HG03175 (cell line): Measurements from ENCODE around the gene EXT2.

Source experiments
- ATAC-seq: cut with Tn5 transposase; IDR thresholded peaks from one replicate; pipeline ENCODE4 v1.9.1; 2021; ENCODE audit warnings: mild to moderate bottlenecking, moderate library complexity; ENCODE audit not compliant: unreplicated experiment

EXT2 gene

DNA sequence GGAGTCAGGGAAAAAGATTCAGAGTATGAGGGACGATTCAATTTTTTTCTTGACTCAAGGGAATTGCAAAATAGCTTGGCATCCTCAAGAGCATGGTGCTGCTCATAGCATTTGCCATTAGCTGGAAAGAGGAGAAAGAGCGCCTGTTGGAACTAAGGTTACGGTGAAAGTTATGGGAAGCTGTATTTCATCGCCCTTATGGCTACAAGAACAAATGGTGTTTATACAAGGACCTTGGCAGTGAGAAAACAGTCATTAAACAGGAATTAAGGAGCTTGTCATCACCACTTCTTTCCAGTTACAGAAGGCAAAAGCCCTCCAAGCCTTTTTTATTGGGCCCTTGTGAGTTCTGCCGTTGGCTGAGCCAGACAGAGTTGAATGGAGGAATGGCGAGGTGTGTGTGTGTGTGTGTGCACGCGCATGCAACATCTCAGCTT lies 140.3 kb downstream of the EXT2 start:
- ATAC-seq = no peak

DNA sequence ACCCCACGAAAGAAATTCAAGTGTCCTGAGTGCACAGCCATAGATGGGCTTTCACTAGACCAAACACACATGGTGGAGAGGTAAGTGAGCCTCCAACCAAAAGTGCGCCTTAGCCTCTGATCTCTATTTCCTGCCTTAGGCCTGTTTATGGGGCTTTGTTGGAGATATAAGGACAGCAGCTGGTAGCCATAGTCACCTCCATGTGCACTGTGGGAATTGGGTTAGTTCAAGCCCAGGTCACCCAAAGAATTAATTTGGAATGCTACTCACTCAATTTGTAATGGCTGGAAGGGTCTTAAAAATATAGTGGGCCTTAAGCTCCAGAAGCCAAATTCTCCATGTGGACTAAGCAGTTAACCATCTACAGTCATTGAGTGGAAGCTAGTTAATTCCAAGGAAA lies 140.8 kb downstream of the EXT2 start:
- ATAC-seq = no peak

DNA sequence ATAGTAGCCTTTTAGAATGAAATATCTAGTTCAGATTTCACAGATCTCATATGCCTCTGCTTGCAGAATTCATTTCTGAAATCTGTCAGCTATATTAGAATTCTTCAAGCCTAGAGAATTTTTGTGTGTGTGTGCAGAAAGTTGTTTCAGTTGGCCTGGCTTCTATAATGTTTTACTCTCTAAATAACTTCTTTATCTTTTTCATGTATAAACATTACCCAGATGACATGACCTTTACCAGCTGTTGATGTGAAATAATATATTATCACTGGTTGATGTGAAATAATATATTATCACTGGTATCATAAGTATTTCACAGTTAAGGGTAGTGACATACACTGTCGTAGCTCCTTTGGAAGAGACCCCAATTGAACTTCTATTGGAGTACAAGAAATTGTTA lies 141.7 kb downstream of the EXT2 start:
- ATAC-seq = no peak

DNA sequence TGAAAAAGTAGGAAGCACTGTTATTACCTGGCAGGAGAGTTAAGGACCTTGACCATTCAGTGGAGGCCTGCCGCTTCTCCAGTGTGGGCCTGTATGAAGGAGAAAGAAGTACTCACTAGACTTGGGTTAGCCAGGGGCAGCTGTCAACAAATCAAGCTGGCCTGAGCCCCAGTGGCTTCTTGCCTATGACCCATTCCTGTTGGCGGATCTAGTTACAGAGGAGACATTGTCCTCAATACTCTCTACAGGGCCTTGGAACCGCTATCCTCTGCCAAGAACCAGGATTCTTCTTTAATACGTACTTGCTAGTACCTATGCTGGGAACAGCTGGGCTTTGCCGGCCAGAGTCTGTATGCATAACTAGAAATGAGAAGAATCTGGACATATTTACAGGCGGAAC lies 146.4 kb downstream of the EXT2 start:
- ATAC-seq = no peak

DNA sequence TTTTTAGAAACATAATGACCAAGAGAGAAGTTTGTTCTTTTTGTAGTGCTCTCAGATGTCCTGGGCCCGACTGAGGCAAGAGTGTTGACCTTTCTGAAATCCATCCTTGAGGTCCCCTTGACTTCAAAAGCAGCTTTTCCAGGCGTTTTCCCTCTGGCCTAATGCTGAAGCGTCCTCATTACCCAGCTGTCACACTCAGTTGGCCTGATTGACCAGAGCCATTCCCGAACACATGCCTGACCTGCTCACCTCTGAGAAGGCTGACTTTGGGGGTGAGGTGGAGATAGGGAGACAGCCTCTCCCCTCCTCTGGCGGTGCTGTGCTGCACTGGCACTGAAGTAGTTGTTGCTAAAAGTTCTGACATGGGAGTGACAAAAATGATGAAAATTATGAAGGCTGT lies 147.6 kb downstream of the EXT2 start:
- no peak for ATAC-seq

DNA sequence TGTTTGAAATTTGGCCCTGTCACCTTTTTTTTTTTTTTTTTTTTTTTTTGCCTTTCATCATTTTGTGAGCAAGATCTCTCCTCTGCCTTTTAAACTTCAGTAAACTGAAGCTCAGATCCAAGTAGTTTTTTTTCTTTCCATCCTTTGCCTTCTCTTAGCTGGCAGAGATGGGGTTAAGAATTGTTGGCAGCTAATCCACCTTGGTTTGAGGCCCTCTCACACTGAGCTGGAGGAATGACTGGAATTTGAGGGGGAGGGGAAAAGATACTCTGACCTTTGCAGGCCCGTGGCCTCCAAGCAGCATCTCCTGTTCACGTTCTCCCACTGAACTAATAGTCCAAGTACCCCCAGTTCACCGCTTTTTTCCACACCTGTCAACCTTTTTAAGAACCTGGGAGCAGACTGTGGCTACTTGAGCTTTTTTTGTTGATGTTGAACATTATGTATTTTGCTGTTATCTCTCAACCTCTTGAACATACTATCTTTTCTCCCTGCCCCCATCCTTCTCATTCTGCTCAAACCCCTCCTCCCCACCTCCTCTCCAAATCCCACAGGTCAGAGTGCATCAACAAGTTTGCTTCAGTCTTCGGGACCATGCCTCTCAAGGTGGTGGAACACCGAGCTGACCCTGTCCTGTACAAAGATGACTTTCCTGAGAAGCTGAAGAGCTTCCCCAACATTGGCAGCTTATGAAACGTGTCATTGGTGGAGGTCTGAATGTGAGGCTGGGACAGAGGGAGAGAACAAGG lies 148.3 kb downstream of the EXT2 start:
- no peak for ATAC-seq

DNA sequence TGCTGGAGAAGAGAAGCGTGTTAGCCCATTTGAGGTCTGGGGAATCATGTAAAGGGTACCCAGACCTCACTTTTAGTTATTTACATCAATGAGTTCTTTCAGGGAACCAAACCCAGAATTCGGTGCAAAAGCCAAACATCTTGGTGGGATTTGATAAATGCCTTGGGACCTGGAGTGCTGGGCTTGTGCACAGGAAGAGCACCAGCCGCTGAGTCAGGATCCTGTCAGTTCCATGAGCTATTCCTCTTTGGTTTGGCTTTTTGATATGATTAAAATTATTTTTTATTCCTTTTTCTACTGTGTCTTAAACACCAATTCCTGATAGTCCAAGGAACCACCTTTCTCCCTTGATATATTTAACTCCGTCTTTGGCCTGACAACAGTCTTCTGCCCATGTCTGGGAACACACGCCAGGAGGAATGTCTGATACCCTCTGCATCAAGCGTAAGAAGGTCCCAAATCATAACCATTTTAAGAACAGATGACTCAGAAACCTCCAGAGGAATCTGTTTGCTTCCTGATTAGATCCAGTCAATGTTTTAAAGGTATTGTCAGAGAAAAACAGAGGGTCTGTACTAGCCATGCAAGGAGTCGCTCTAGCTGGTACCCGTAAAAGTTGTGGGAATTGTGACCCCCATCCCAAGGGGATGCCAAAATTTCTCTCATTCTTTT lies 149.3 kb downstream of the EXT2 start:
- no peak for ATAC-seq

DNA sequence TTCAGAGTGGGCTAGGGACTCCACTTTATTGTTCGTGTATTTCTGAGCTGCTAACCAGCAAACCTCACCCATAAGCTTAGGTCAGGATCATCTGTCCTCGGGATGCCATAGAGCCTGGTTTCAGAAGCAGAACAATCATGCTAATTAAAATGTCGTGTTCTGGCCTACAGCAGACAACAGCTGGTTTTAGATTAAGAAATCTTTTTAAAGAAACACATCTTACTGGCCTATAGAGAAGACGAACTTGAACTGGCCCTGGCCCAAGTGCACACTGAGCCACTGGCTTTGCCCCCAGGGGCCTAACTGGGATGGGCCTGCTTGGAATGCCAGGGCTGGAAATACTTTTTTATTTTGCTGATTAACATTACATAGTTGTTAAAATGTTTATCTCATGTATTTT lies 151.2 kb downstream of the EXT2 start:
- no peak for ATAC-seq

DNA sequence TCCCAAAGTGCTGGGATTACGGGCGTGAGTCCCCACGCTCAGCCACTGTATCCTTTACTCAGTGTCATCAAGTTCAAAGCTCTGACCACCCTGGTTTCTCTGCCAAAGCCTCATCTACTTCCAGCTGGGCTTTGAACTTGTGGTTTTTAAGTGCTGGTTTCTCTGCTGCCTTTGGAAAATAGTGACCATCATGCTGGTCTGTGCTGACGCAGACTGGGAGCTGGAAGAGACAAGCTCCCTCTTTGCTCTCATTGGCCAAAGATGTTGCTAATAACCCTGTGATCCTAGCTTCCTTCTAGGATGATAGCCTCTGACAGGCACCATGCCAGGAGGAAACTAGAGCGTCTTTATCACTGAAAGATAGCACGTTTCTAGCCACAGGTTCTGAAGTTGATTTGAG lies 152.0 kb downstream of the EXT2 start:
- no peak for ATAC-seq

DNA sequence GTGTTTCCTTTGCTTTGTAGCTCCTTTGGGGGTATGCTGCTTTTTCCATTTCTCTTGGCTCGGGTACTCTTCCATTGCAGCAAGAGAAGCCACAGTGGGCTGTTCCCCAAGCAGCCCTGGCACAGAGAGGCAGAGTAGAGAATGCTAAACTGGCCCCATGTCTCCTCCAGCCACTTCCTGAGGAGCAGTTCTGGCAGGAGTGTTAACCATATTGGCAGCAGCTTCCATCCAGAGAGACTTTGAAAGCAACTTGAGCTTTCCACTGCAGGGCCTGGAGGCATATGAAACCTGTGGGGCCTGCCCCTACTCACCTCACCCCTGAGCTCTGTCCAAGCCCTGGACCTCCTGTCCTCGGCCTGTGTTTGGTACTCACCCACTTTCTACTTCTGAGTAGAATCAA lies 152.6 kb downstream of the EXT2 start:
- no peak for ATAC-seq

DNA sequence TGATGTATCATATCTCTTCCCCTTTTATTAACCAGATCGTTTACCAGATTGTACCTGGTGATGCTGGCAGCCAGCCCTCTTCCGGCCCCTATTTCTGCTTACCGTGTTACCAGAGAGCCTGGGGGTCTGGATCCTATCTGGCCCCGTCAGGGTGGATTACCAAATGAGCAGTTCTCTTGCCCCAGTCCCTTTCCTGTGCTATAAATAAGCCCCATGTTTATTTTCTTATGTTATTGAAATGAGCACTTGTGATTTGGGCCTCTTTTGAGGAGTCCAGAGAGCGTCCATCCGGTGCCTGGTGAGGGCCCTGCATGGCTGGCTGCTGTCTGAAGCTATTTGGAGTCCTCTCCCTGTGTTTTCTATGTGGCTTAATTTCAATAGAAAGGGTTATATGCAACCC lies 154.9 kb downstream of the EXT2 start:
- no peak for ATAC-seq

DNA sequence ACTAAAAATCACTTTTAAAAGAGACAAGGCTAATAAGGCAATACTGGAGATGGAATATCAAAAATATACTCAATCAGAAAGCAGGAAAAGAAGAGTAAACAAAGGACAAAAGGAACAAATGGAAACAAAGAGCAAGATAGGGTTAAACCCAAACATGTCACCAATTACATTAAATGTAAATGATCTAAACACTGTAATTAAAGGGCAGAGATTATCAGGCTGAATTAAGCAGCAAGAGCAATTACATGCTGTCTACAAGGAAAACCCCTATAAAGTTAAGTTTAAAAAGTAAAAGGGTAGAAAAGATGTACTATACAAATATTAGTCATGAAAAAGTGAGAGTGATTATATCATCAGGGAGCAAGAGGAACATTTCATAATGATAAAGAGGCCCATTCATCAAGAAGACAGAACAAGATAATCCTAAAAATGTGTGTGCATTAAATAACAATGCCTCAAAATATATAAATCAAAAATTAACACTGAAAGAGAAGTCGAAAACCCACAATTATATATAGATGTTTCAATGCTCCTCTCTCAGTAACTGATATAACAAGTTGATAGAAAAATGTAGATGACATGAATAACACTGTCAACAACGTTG lies 157.6 kb downstream of the EXT2 start:
- ATAC-seq = no peak

DNA sequence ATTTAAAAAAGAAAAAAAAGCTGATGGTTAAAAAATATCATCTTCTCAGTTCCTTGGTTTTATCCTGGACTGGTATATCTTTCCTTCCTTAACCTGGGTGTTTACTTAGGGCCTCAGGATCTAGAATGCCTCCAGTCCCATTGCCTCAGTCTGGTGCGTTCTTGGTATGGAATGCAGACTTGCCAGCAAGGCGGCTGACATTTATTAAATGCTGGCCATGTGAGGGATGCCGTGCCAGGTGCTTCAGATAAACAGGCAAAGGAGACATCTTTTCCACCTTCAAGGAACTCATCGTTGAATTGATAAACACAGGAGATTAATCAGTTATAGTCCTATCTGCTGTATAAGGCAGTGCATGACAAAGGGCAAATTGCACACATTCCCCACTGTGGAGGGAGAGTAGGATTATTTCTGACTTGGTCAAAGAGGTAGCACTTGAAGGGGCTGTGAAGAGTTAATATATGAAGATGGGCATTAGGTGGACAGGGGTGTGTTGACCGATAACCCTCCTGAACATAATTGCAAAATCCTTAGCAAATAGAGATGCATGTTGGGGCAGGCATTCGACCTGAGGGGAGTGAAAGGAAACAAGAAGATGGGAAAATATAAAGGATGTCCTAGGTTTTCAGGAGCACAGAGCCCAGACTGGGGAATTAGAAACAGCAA lies 160.1 kb downstream of the EXT2 start:
- no peak for ATAC-seq

DNA sequence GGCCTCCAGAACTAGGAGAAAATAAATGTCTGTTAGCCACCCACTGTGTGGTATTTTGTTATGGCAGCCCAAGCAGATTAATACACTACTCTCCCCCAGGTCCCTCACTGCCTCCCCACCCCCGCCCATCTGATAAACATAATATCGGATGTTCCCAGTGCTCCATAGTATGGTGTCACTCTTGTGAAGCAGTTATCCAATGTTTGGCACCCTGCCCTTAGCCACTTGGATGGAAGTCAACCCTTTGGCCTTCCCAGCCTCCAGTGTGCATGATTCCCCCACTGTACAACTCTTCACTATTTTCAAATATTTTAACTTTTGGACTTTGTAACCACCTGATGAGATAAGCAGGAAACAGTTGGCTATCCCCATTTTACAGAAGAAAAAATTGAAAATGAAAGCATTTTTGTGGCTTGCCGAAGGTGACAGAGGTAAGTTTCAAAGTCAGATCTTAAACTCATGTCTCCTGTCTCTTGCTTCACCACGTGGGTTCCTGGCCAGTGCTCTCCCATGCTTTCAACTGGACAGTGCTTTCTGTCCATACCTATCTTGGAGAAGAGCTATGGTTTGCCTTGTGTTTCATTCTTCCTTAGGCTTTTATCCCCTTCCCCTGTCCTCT lies 161.3 kb downstream of the EXT2 start:
- no peak for ATAC-seq

DNA sequence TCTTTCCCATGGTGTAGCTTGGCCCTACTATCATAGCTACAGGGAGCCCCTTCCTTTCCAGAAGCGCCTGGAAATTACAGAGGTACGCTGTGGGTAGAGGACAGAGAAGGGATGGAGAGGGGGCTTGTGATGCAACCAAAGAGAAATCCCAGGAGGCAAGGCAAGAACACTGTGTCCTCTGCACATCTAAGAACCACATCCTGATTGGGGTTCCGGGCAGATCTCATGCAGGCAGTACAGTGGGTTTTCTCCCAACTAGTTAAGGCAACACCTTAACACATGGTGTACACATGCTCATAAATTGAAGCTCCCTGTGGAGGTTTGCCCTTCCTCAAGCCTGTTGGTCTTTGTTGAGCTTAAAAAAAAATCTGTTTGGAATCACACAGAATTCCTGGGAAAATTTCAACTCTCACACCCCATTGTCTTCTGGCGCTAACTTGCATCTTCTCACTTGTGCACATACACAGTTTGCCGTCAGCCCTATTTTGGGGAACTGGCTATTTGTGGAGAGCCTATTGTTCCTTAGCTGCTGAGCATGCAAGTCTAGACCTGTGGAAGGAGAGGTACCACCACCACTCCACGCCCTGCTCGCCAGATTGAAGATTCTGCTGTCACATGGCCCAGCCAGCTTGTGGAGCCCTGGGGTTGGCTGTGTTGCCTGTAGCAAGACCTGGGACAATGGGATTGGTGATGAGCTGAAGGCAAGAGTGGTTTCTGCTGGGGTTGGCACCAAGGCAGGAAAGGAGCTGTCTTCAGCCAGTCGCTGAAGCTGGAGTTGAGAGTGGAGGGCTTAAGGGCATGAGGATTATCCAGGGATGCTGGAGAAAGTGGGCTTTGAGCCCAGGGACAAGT lies 162.1 kb downstream of the EXT2 start:
- no peak for ATAC-seq

DNA sequence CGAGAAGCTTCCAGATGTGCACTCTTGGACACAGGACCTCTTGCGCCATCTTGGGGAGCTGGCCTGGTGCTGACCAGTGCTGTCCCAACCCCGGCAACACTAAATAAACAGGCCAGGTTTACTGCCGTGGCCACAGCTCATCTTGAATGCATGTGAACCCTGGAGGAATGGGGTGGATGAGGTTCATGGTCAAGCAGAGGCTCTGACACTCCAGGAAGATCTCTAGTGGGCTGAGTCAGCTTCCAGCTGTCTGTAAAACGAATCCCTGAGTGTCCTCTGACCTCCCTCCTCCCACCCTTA lies 162.7 kb downstream of the EXT2 start:
- no peak for ATAC-seq

DNA sequence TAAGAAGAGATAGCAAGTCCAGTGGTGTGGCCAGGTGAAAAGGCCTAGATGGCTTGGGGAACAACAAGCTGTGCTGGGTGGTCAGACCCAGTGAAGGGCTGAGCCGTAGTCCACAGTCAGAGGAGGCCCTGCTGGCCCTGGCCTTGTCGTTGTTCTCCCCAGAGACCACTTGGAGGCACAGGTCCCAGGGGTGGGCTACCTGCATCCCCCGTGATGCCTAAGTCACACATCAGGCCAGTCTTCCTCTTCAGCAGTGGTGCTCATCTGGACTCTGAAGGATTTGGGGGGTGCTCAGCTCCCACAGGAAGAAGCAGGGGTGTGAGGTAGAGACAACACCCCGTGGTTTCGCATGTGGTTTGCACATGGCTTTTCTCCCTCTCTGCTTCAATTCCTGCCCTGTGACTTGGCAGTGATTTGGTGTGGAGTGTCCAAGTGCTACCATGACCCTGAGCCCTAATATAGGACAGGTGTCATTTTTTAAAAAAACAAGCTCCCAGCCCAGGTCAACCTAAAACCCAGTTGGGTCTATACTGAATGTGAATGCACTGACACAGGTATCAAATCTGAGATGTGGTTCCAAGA lies 163.5 kb downstream of the EXT2 start:
- ATAC-seq = no peak

DNA sequence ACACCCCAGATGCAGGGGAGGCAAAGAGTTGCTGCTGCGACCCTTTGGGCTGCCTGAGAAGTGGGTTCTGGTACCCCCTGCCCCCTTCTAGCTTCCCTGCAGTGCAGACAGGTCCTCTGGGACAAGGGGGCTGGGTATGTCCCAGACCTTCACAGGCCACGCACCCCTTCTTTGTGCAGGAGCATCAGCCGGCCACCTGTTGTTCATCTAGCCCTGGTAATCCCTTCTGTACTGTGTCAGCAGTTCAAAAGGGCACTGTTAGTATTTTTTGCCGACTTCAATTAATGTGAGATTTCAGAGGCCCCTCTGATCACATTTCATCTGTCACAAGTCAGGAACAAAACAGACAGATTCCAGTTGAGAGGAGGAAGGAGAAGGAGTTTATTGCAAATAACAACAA lies 164.6 kb downstream of the EXT2 start:
- no peak for ATAC-seq

DNA sequence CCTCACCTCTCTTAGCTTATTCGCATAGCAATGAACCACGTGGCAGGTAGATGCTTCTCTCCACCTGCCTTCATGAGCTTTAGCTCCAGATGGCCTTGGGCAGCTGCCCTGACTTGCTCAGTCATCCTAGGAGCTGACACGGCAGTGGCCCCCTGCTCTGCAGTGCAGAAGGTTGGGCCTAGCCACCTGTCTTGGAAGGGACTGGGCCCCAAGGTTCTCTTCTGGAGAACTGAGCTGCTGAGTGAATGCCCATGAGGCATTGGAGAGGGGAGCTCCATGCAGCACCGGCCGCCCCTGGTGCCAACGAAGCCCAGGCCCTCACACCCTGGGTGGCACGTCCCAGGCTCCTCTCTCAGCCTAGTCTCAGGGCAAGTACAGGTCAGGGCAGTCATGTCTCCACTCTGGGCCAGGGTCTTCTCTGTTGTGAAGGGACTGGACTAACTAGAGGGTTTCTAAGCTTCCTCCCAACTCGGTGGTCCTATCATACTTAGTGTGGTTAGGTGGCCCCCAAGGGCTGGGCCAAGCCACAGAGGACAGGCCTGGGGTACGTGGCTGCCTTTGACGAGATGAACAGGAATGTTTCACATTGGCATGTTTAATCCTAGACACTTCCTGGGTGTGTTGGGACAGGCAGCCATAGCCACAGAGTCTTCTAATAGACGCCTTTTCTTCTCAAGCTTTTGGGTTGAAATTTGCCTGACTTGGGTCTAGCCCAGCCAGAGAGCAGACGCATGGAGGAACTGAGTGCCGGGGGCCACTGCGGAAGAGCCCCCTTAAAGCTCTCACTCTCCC lies 166.5 kb downstream of the EXT2 start:
- ATAC-seq = no peak
